Right lobe of liver (tissue), 4 donors: ENCODE measurements around the gene KRT6A.

Experiments used
- POLR2A ChIP-seq: fragments of 450-650 bp; IDR thresholded peaks from one replicate; pipeline ENCODE4 v1.6.1; 2017; ENCODE audit warnings: antibody characterized with exemption, mild to moderate bottlenecking
- TF ChIP-seq, protein P1 (sequence below), 4 donors: fragments of 200-600 bp in 3 of 4; fragments of 450-650 bp in 1 of 4; IDR thresholded peaks; one replicate each; pipeline versions ENCODE4 v1.5.1 to v1.8.0; 2016 to 2022; ENCODE audit warnings: antibody characterized with exemption in 4 of 4, mild to moderate bottlenecking in 2 of 4
- donor health status: DM: no; HTN: no; CAD: no.
- donor health status: DM: no; HTN: no; CAD: no.
- donor health status: DM: no; HTN: yes; CAD: no.

DNA sequence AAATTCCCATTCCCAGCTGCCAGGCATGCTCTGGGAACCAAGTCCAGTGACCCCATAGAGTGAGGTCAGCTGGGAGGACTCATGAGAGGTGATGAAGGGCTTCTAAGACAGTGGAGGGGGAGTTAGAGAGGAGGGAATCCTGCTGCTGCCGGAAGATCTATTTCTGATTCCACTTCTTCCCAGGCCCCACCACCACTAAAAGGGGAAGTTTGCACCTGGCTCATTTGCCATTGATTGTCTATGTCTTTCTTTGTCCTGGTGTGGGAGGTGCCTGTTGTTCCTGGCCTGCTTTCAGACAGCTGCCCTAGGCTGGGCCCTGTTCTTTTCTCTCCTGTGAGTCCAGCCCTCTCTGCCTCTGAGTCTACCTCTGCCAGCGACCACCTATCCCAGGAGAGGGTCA is 3.0 kb upstream of the KRT6A start:
- TF ChIP-seq, protein P1, sequence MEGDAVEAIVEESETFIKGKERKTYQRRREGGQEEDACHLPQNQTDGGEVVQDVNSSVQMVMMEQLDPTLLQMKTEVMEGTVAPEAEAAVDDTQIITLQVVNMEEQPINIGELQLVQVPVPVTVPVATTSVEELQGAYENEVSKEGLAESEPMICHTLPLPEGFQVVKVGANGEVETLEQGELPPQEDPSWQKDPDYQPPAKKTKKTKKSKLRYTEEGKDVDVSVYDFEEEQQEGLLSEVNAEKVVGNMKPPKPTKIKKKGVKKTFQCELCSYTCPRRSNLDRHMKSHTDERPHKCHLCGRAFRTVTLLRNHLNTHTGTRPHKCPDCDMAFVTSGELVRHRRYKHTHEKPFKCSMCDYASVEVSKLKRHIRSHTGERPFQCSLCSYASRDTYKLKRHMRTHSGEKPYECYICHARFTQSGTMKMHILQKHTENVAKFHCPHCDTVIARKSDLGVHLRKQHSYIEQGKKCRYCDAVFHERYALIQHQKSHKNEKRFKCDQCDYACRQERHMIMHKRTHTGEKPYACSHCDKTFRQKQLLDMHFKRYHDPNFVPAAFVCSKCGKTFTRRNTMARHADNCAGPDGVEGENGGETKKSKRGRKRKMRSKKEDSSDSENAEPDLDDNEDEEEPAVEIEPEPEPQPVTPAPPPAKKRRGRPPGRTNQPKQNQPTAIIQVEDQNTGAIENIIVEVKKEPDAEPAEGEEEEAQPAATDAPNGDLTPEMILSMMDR (IDR thresholded peaks at IDR 0.05): no peak
- no peak for TF ChIP-seq POLR2A
